Measurements from ENCODE around the gene TRIM67. TPM values are rescaled to one million over a fixed set of nuclear protein-coding genes. Genes with fewer than 3 reads are reported as not detected.

TRIM67 gene
- total RNA-seq, 1 experiment from 2014 or later, result 0.54 TPM

DNA sequence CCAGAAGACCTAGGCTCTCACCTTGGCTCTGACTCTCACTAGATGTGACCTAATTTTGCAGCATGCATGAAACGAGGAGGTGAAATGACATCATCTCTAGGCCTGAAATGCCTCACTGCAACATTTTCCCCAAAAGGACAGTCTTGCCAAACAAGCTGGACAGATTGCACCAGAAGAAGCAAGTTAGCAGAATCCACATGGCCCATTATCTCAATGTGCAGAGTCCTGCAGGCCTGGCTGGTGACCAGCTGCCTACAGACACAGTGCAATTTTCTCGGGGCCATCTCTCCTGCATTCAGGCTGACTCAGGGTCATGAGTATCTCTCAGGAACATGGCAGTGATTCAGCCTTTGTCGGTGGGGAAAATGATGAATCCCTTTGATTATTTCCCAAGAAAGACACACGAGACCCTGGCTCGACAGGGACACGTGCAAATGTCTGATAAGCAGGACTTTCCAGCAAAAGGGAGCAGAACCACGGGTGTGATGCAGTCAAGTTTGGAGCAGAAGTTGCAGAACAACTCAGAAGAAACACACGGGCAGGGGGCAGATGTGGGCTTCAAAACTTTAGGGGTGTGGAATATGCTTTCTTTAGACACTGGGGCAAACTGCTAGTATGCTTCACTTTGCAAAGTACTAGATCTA, 38.7 kb downstream of the TRIM67 start:
- no peak overlapping the region for H3K4me3 ChIP-seq (ENCODE audit: low read depth, low read length)
- Mint-ChIP-seq H3K4me1 (ENCODE audit: low read depth, unreplicated experiment) (peaks cover 26% of the 10 kb centered on the region), H3K36me3 (ENCODE audit: insufficient read depth, unreplicated experiment) (no peaks in the 10 kb centered on the region), H3K9me3 (ENCODE audit: unreplicated experiment) (no peaks in the 10 kb centered on the region), H3K4me3 (ENCODE audit: unreplicated experiment) (no peak overlapping the region), H3K27me3 (ENCODE audit: insufficient read depth, unreplicated experiment) (no peaks in the 10 kb centered on the region), H3K27ac (ENCODE audit: unreplicated experiment) (no peak overlapping the region)
- no peaks in the 10 kb centered on the region for H3K9me3 ChIP-seq
- intact Hi-C loops (cut with micrococcal nuclease; ENCODE audit: unreplicated experiment), result no loop called here
- POLR2A ChIA-PET, result no interaction called here
- no TSS peak for BruUV-seq (replicated peaks)
- H3K36me3 ChIP-seq (ENCODE audit: control insufficient read depth, insufficient read depth, low read length), result no peaks in the 10 kb centered on the region
- DNase-seq, result no peak
- CTCF ChIA-PET, result no interaction called here
- H3K27me3 ChIP-seq (replicated peaks; ENCODE audit: control insufficient read depth, insufficient read depth, low read length), result no peaks in the 10 kb centered on the region
- TF ChIP-seq, protein P1, sequence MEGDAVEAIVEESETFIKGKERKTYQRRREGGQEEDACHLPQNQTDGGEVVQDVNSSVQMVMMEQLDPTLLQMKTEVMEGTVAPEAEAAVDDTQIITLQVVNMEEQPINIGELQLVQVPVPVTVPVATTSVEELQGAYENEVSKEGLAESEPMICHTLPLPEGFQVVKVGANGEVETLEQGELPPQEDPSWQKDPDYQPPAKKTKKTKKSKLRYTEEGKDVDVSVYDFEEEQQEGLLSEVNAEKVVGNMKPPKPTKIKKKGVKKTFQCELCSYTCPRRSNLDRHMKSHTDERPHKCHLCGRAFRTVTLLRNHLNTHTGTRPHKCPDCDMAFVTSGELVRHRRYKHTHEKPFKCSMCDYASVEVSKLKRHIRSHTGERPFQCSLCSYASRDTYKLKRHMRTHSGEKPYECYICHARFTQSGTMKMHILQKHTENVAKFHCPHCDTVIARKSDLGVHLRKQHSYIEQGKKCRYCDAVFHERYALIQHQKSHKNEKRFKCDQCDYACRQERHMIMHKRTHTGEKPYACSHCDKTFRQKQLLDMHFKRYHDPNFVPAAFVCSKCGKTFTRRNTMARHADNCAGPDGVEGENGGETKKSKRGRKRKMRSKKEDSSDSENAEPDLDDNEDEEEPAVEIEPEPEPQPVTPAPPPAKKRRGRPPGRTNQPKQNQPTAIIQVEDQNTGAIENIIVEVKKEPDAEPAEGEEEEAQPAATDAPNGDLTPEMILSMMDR (IDR thresholded peaks at IDR 0.05; ENCODE audit: insufficient read depth in 1 of 2, low read depth in 1 of 2, low read length in 1 of 2, severe bottlenecking in 1 of 2, unreplicated experiment in 1 of 2), result no peak
- peaks cover 19% of the 10 kb centered on the region for H3K4me1 ChIP-seq

DNA sequence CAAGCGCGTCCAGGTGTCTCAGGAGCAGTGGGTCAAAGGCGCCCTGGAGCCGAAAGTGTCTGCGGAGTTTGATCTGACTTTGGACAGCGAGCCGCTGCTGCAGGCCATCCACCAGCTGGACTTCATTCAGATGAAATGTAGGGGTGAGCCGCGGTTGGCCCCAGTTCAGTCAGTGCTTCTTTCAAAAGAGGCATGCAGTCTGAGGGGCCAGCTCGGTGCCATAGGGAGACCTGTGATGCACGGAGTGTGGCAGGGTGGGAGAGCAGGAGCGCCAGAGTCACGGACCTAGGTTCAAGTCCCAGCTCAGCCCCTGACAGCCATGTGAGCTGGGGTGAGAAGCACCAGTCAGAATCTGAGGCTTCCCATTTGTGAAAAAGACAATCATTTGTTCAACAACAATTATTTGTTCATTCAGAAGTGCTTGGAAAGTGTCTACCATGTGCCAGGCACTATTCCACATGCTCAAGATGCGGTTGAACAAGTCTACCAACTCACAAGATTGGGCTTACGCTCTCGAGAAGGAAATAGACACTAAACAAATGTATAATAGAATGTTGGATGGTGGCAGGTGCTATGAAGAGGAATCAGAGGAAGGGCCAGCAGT, 39.6 kb downstream of the TRIM67 start:
- H3K27ac Mint-ChIP-seq (ENCODE audit: unreplicated experiment), result no peak overlapping the region
- H3K36me3 Mint-ChIP-seq (ENCODE audit: insufficient read depth, unreplicated experiment), result no peaks in the 10 kb centered on the region
- CTCF ChIA-PET, result no interaction called here
- H3K27me3 Mint-ChIP-seq (ENCODE audit: insufficient read depth, unreplicated experiment), result no peaks in the 10 kb centered on the region
- no peaks in the 10 kb centered on the region for H3K9me3 ChIP-seq
- DNase-seq, result no peak
- H3K9me3 Mint-ChIP-seq (ENCODE audit: unreplicated experiment), result no peaks in the 10 kb centered on the region
- POLR2A ChIA-PET, result no interaction called here
- H3K27me3 ChIP-seq (replicated peaks; ENCODE audit: control insufficient read depth, insufficient read depth, low read length), result no peaks in the 10 kb centered on the region
- no peak overlapping the region for H3K4me3 ChIP-seq (ENCODE audit: low read depth, low read length)
- H3K4me3 Mint-ChIP-seq (ENCODE audit: unreplicated experiment), result no peak overlapping the region
- intact Hi-C loops (cut with micrococcal nuclease; ENCODE audit: unreplicated experiment), result no loop called here
- TF ChIP-seq, protein P1 (IDR thresholded peaks at IDR 0.05; ENCODE audit: insufficient read depth in 1 of 2, low read depth in 1 of 2, low read length in 1 of 2, severe bottlenecking in 1 of 2, unreplicated experiment in 1 of 2), result no peak
- H3K4me1 Mint-ChIP-seq (ENCODE audit: low read depth, unreplicated experiment), result peaks cover 22% of the 10 kb centered on the region
- no TSS peak for BruUV-seq (replicated peaks)
- no peaks in the 10 kb centered on the region for H3K36me3 ChIP-seq (ENCODE audit: control insufficient read depth, insufficient read depth, low read length)
- peaks cover 12% of the 10 kb centered on the region; the same call in 1 of the 2 replicates for H3K4me1 ChIP-seq

DNA sequence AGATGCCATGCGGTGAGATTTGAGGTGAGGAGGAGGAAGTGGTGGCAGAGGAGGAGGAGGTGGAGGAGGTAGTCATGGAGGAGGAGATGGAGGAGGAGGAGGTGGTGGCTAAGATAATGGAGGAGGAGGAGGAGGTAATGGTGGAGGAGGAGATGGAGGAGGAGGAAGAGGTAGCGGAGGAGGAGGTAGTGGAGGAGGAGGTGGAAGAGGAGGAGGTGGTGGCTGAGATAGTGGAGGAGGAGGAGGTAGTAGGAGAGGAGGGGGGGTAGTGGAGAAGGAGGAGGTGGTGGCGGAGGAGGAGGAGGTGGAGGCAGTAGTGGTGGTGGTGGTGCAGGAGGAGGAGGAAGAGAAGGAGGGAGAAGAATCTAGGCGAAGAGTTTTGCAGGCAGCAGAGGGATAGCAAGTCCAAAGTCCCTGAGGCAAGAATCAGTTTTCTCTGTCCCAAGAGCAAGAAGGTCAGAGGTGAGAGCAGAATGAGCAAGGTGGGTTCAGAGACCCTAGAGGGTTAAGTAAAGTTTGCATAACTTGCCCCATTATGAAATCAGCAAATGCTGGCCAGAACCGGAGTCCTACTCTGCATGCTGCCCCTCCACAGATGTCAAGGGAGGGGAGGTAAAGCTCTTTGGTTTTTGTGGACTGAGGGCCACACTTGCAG, 40.2 kb downstream of the TRIM67 start:
- H3K4me1 Mint-ChIP-seq (ENCODE audit: low read depth, unreplicated experiment), result peaks cover 22% of the 10 kb centered on the region
- no peak overlapping the region for H3K4me3 Mint-ChIP-seq (ENCODE audit: unreplicated experiment)
- no peaks in the 10 kb centered on the region for H3K36me3 Mint-ChIP-seq (ENCODE audit: insufficient read depth, unreplicated experiment)
- no peaks in the 10 kb centered on the region for H3K27me3 ChIP-seq (replicated peaks; ENCODE audit: control insufficient read depth, insufficient read depth, low read length)
- no peaks in the 10 kb centered on the region for H3K36me3 ChIP-seq (ENCODE audit: control insufficient read depth, insufficient read depth, low read length)
- TF ChIP-seq, protein P1 (IDR thresholded peaks at IDR 0.05; ENCODE audit: insufficient read depth in 1 of 2, low read depth in 1 of 2, low read length in 1 of 2, severe bottlenecking in 1 of 2, unreplicated experiment in 1 of 2), result no peak
- ChIA-PET CTCF (interaction anchor here (0.6 kb wide), 1 partner anchor 9 kb away, joined by 3 read pairs; no protein-coding TSS in a partner anchor), POLR2A (no interaction called here)
- H3K9me3 ChIP-seq, result no peaks in the 10 kb centered on the region
- H3K9me3 Mint-ChIP-seq (ENCODE audit: unreplicated experiment), result no peaks in the 10 kb centered on the region
- intact Hi-C loops (cut with micrococcal nuclease; ENCODE audit: unreplicated experiment), result no loop called here
- DNase-seq, result no peak
- H3K4me3 ChIP-seq (ENCODE audit: low read depth, low read length), result no peak overlapping the region
- H3K4me1 ChIP-seq, result peaks cover 9% of the 10 kb centered on the region; the same call in 1 of the 2 replicates
- no peaks in the 10 kb centered on the region for H3K27me3 Mint-ChIP-seq (ENCODE audit: insufficient read depth, unreplicated experiment)
- H3K27ac Mint-ChIP-seq (ENCODE audit: unreplicated experiment), result no peak overlapping the region
- BruUV-seq (replicated peaks), result no TSS peak

Data from Caco-2 (cell line).